Prostate gland (tissue), 2 donors: ENCODE measurements around the gene PHKB.

Source experiments
- POLR2A ChIP-seq: fragments of 450-650 bp; IDR thresholded peaks from one replicate; pipeline ENCODE4 v1.6.1; 2016; ENCODE audit warnings: antibody characterized with exemption, mild to moderate bottlenecking
- TF ChIP-seq, protein P1 (sequence below), 4 experiments: fragments of 200-600 bp in 2 of 4; fragments of 450-650 bp in 2 of 4; sonication (generic) in 2 of 4; IDR thresholded peaks; 1 replicate in 3 of 4; 2 replicates in 1 of 4; pipeline ENCODE4 v1.5.1; 2016 to 2019; ENCODE audit warnings: antibody characterized with exemption in 4 of 4, mild to moderate bottlenecking in 2 of 4, moderate library complexity in 2 of 4

DNA sequence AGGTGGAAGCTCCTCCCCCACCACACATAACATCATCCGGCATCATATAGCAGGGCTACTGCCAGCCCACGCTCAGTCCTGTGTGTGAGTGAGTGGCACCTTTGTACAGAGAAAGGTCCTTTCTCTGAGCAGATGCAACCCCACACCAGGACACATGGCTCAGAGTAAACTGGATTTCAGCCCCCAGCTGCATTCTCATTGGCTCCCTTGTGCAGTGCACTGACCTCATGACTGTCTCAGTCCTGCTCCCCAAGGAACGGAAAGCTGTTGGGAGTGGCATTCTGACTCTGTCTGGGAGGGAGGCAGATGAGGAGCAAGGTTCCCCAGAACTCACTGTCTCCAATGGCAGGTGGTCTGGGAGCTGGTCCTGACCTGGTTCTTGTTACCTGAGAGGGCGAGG is 244.1 kb downstream of the PHKB start:
- TF ChIP-seq, protein P1, sequence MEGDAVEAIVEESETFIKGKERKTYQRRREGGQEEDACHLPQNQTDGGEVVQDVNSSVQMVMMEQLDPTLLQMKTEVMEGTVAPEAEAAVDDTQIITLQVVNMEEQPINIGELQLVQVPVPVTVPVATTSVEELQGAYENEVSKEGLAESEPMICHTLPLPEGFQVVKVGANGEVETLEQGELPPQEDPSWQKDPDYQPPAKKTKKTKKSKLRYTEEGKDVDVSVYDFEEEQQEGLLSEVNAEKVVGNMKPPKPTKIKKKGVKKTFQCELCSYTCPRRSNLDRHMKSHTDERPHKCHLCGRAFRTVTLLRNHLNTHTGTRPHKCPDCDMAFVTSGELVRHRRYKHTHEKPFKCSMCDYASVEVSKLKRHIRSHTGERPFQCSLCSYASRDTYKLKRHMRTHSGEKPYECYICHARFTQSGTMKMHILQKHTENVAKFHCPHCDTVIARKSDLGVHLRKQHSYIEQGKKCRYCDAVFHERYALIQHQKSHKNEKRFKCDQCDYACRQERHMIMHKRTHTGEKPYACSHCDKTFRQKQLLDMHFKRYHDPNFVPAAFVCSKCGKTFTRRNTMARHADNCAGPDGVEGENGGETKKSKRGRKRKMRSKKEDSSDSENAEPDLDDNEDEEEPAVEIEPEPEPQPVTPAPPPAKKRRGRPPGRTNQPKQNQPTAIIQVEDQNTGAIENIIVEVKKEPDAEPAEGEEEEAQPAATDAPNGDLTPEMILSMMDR (IDR thresholded peaks at IDR 0.05), result no peak
- TF ChIP-seq POLR2A, result no peak
